CD4-positive, alpha-beta T cell treated with Interleukin-10 for 1 hour (primary cell): ENCODE results near the gene C1QC.

Experiments
- DNase-seq: peaks from one replicate; pipeline ENCODE4 v3.0.0-alpha.2; 2020

Gene C1QC

DNA sequence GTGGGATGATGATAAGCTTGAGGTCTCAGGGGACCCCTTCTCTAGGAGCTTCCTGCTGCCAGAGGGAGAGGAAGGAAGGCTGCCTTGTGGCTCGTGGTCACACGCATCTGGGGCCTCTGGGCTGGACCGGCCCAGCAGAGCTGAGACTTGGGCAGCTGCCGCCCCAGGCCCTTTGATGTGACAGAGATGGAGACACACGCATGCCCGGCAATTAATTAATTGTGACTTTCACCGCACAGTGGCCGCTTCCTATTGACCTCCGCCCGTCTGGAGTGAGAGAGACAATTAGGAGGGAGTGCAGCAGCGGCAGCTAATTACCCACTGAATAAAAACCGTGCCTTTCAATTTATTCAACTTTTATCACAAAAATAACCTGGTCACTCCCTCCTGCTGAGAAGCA lies 23.6 kb upstream of the C1QC start:
- DNase-seq: no peak

- no peak for DNase-seq
These were observed 21.7 kb upstream of the C1QC start for GRCh38 chr1:22621761-22622160.

- no peak for DNase-seq
These were observed 18.0 kb upstream of the C1QC start for GRCh38 chr1:22625262-22625925.

- DNase-seq: no peak
These were observed 16.9 kb upstream of the C1QC start for GRCh38 chr1:22626237-22627157.

DNA sequence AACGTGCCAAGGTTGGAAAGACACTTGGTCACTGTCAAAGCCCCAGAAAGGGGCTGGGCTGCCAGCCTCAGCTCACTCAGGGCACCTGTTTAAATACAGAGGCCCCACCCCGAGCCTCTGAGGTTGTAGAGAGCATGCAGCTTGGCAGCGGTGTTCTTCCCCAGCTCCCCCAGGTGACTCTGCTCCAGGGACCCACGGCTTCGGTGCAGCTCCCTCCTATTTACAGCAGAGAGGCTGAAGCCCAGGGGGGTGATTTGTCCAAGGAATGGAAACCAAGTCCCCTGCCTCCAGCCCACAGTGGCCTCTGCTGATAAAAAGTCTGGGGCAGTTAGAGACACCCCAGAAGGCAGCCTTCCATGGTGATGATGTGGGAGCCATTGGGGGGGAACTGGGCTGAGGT lies 16.1 kb upstream of the C1QC start:
- no peak for DNase-seq

DNA sequence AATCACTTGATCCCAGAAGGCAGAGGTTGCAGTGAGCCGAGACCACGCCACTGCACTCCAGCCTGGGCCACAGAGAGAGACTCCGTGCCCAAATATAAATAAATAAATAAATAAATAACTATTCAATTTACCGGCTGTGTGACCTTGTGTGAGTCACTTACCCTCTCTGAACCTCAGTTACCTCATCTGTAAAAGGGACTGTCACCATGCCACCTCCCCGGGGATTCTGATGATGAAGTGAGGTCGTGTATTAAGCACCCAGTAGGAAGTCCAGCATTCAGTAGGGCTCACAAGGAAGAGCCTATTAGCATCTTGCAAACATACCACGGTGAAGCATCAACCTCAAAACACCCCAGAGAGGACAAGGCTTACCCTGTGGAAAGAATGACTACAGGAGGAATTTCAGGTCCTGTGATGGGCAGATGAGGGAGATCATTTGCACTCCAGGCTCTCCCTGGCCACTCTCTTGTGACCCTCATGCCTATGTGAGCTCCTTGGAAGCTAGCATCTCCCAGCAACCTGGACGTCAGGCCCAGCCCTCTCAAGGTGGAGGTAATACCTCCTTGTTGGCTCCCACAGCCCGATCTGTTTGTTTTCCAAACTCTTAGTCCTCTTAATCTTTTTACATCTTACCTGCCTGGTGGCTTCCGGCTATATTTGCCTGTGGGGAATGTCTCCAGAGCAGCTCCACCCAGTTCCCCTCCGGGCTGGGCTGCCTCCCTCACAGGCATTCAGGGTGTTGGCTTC lies 14.6 kb upstream of the C1QC start:
- DNase-seq: no peak

DNA sequence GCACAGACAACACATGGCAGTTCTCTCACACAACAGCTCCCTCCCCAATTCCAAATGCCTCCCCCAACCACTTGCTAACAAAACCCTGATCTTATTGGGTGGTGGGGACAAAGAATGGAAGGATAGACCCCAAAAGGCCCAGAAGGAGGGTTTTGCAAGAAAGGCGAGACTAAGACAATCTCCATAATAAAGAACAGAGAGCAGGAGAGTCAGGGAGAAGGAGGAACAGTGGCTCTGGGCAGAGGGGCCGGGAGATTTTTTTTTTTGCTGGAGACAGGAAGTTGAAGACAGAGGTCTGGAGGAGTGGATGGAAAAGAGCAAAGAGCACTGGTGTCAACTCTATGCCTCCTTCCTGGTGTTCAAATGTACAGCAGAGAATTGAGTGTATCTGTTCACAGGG lies 13.5 kb upstream of the C1QC start:
- no peak for DNase-seq

DNA sequence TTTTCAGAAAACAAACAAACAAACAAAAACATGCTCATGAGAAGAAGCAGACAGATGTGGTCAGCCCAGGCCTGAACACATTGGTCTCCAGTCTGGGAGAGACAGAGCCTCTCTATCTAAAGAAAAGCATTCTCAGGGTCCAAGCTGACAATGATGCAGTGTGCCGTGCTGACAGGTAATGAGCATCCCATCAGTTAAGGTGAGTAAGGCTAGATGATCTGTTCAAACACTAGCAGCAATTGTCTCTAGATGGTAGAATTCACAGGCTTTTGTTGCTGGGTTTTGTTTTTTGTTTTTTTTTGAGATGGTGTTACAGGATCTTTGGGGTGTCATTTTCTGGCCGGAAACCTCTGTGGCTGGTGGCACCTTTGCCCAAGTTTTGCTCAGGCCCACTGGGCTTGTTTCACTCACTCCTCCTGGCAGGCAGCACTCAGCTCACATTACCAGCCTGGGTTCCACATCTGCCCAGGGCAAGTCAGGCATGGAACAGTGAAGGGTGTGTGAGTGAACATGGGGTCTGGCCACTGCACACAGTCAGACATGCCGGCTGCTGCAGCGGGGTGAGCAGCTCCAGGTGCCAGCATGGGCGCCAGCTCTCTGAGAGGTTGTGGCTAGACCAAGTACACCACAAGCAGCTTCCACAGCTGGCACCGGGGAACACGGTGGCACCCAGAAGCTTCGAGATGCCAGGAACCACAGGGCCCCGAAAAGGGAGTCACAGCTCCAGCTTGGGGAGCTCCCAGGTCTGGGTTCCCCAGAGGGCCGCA lies 9.6 kb upstream of the C1QC start:
- no peak for DNase-seq

GRCh38 chr1:22635436-22635835 lies 8.0 kb upstream of the C1QC start:
- DNase-seq: no peak

DNA sequence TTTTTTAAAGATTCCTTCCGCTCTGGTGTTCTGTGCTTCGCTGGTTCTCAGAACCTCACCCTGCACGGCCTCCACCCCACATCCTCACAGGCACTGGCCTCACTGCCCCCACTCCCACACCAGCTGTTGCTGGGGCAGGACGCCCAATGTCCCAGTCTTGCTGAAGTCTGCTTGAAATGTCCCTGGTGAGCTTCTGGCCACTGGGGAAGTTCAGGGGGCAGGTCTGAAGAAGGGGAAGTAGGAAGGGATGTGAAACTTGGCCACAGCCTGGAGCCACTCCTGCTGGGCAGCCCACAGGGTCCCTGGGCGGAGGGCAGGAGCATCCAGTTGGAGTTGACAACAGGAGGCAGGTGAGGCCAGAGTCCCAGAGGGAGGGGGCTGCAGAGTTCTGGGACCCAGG lies 7.1 kb upstream of the C1QC start, which contains the start of gene C1QA:
C1QA (plus strand) TSS at position 276 of the 400 bp plus-strand sequence. CDS start 989 bp downstream, outside the sequence.
- DNase-seq: no peak

DNA sequence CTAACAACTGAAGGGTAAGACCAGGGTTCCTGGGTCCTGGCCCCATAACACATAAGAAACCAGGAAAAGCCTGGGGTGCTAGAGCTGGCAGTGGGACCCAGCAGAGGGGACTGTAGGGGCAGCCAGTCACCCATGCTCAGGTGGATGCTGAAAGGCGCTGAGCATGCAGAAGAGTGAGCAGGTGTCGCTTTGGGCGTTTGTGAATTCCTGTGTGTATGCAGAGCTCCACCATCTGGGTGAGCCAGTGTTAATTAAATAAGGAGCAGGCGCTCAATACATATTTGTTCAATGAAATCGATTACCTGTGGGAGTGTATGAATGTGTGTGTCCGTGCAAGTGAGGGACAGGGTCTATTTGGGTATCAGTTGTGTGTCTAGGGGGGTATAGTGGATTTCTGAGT lies 6.5 kb upstream of the C1QC start:
- no peak for DNase-seq

DNA sequence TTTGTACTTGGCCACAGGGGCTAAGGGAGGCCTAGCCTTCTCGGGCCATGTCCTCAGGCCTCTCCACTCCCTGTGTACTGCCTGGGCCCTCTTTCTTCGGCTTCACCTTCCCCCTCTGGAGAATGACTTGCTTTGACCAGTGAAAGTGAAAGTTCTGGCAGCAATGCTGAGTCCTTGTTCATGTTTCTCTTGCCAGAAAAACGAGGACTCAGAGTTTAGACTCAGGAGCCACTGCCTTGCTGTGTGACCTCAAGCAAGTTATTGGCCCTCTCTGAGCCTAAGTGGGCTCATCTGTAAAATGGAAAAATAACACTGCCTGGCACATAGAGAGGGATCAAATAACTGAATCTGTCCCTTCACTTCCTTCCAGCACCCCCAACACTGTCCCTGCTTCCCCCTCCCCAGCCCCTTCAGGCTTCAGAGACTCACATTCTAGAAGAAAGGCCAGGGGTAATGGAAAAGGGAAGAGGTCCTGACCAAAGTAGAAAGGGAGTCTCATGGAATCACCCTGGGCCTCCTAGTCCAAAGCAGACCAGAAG lies 5.5 kb upstream of the C1QC start:
- no peak for DNase-seq

GRCh38 chr1:22638476-22639234 lies 4.8 kb upstream of the C1QC start:
- DNase-seq: no peak

DNA sequence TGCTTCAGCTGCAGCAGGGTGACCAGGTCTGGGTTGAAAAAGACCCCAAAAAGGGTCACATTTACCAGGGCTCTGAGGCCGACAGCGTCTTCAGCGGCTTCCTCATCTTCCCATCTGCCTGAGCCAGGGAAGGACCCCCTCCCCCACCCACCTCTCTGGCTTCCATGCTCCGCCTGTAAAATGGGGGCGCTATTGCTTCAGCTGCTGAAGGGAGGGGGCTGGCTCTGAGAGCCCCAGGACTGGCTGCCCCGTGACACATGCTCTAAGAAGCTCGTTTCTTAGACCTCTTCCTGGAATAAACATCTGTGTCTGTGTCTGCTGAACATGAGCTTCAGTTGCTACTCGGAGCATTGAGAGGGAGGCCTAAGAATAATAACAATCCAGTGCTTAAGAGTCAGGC lies 4.1 kb upstream of the C1QC start:
- DNase-seq: no peak

DNA sequence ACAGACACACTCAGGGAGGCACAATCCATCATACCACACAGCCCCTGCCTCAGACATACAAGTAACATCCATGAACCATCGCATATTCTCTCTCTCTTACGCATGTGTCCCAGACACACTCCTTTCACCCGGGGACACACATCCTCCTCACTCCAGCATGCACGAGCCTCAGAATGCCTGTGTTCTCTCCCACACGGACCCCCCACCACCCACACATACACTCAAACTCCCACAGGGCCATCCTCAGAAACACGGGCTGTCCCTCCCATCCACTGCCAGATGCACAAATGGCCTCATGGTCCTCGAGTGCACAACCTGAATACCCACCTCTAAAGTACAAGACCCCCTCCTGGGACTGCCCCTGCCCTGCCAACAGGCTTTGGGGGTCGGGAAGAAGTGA lies 2.2 kb upstream of the C1QC start:
- DNase-seq: no peak

DNA sequence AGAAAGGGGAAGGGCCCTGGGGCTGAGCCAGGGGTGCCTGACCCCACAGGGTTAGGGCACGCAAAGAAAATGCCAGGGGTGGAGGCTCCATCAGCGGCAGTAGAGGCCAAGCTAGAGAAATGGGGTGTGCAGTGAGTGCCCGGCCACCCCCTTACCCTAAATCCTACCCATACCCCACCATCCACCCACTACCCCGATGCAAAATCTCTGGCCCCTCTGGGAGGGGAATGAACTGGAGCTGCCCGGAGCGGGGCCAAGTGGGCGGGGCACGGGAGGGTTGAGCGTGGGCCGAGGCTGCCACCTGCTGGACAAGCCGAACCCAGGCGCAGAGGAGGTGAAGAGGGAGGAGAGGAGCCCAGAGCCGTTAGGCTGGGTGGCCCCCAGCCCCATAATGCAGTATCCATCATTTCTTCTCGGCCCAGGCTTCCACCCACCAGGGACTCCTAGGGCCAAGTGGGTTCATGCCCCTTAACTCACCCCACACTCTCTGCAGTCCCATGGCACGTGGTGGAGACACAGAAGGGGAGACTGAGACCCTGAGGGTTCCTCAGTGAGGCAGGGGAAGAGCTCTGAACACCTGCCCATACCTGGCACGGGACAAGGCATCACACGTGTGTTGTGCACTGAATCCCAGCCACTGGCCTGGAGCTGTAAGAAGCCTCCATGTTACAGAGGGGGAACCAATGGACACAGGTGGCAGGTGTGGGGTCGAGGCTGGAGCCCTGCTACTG lies 1.4 kb upstream of the C1QC start:
- DNase-seq: peak; percentile 65

GRCh38 chr1:22643928-22644327 lies 495 bp downstream of the C1QC start:
- no peak for DNase-seq

GRCh38 chr1:22645931-22646330 lies 2.5 kb downstream of the C1QC start:
- DNase-seq: no peak

GRCh38 chr1:22646384-22646783 lies 3.0 kb downstream of the C1QC start:
- DNase-seq: no peak

GRCh38 chr1:22650089-22650693 lies 6.8 kb downstream of the C1QC start:
- no peak for DNase-seq
